Skeletal muscle satellite cell (primary cell): ENCODE data around the gene MCTP2. TPM values are rescaled to one million over a fixed set of nuclear protein-coding genes. Genes with fewer than 3 reads are reported as not detected.

Experiments
- H3K27me3 ChIP-seq: 2 replicates; pipeline ENCODE4 v1.7.0; 2013; ENCODE audit warnings: low read length; ENCODE audit not compliant: control insufficient read depth, insufficient read depth
- H3K36me3 ChIP-seq: 2 replicates; pipeline ENCODE4 v1.7.0; 2013; ENCODE audit warnings: mild to moderate bottlenecking, control low read depth, low read length; ENCODE audit not compliant: insufficient read depth
- H3K4me1 ChIP-seq: 2 replicates; pipeline ENCODE4 v1.7.0; 2013; ENCODE audit warnings: low read length; ENCODE audit not compliant: control insufficient read depth, insufficient read depth
- H3K4me2 ChIP-seq: 2 replicates; pipeline ENCODE4 v1.7.0; 2013; ENCODE audit warnings: mild to moderate bottlenecking, low read length
- H3K4me3 ChIP-seq: 2 replicates; pipeline ENCODE4 v1.7.0; 2013; ENCODE audit warnings: low read length
- H3K9ac ChIP-seq: 2 replicates; pipeline ENCODE4 v1.7.0; 2013; ENCODE audit warnings: mild to moderate bottlenecking, low read depth, low read length, moderate library complexity
- H3K9me3 ChIP-seq: replicated peaks from 2 replicates; pipeline ENCODE4 v1.7.0; 2013; ENCODE audit warnings: mild to moderate bottlenecking, control low read depth, low read length
- total RNA-seq: library from RNA; depleted of rRNA; stranded (reverse); fragments of >200 nt; gene quantifications from 2 replicates; pipeline ENCODE4 v1.2.3, GENCODE V29; 2012; rRNA removed

The MCTP2 gene
- total RNA-seq: under 0.01 and 0.51 TPM in 2 replicates

- Histone ChIP-seq H3K36me3 (no peaks in the 10 kb centered on the region), H3K9me3 (no peaks in the 10 kb centered on the region), H3K9ac (peak within 1 kb of the TSS; percentile 42), H3K4me1 (peaks cover 7% of the 10 kb centered on the region), H3K4me2 (peak within 1 kb of the TSS; percentile 92), H3K27me3 (peaks cover 19% of the 10 kb centered on the region), H3K4me3 (peak within 1 kb of the TSS; percentile 72)
Observed at GRCh38 chr15:94230883-94231722, at the start of gene MCTP2. Gene MCTP2 (plus strand): TSS chr15:94231561. CDS start chr15:94298266, 66,705 bp downstream.

GRCh38 chr15:94182883-94183282, 48.5 kb upstream of the MCTP2 start:
- H3K4me3 ChIP-seq: no peak overlapping the region

GRCh38 chr15:94185547-94186236, 45.7 kb upstream of the MCTP2 start:
- Histone ChIP-seq H3K4me1 (no peaks in the 10 kb centered on the region), H3K9me3 (no peaks in the 10 kb centered on the region), H3K9ac (no peak overlapping the region), H3K4me2 (no peak overlapping the region), H3K36me3 (no peaks in the 10 kb centered on the region), H3K27me3 (no peaks in the 10 kb centered on the region), H3K4me3 (no peak overlapping the region)

More at GRCh38 chr15:94182883-94183282, 48.5 kb upstream of the MCTP2 start:
- Histone ChIP-seq H3K4me2 (no peak overlapping the region), H3K9ac (no peak overlapping the region), H3K36me3 (no peaks in the 10 kb centered on the region), H3K27me3 (no peaks in the 10 kb centered on the region), H3K4me1 (no peaks in the 10 kb centered on the region), H3K9me3 (no peaks in the 10 kb centered on the region)

GRCh38 chr15:94186770-94187331, 44.5 kb upstream of the MCTP2 start:
- no peak overlapping the region for H3K4me3 ChIP-seq
- no peaks in the 10 kb centered on the region for H3K4me1 ChIP-seq
- no peak overlapping the region for H3K4me2 ChIP-seq
- H3K9ac ChIP-seq: no peak overlapping the region
- no peaks in the 10 kb centered on the region for H3K27me3 ChIP-seq
- no peaks in the 10 kb centered on the region for H3K9me3 ChIP-seq
- no peaks in the 10 kb centered on the region for H3K36me3 ChIP-seq

- H3K36me3 ChIP-seq: no peaks in the 10 kb centered on the region
- no peaks in the 10 kb centered on the region for H3K27me3 ChIP-seq
- no peak overlapping the region for H3K9ac ChIP-seq
- no peaks in the 10 kb centered on the region for H3K4me1 ChIP-seq
- no peak overlapping the region for H3K4me3 ChIP-seq
- H3K4me2 ChIP-seq: no peak overlapping the region
- H3K9me3 ChIP-seq: no peaks in the 10 kb centered on the region
Observed at GRCh38 chr15:94193906-94194305, 37.5 kb upstream of the MCTP2 start.

GRCh38 chr15:94196531-94196930, 34.8 kb upstream of the MCTP2 start:
- Histone ChIP-seq H3K9me3 (no peaks in the 10 kb centered on the region), H3K27me3 (no peaks in the 10 kb centered on the region), H3K4me3 (no peak overlapping the region)

GRCh38 chr15:94198633-94199032, 32.7 kb upstream of the MCTP2 start:
- Histone ChIP-seq H3K4me3 (no peak overlapping the region), H3K27me3 (no peaks in the 10 kb centered on the region), H3K4me1 (no peaks in the 10 kb centered on the region), H3K9me3 (no peaks in the 10 kb centered on the region), H3K36me3 (no peaks in the 10 kb centered on the region), H3K9ac (no peak overlapping the region), H3K4me2 (no peak overlapping the region)

More at GRCh38 chr15:94196531-94196930, 34.8 kb upstream of the MCTP2 start:
- Histone ChIP-seq H3K4me2 (no peak overlapping the region), H3K9ac (no peak overlapping the region), H3K4me1 (no peaks in the 10 kb centered on the region), H3K36me3 (no peaks in the 10 kb centered on the region)

GRCh38 chr15:94199725-94200124, 31.6 kb upstream of the MCTP2 start:
- Histone ChIP-seq H3K36me3 (no peaks in the 10 kb centered on the region), H3K9ac (no peak overlapping the region), H3K4me3 (no peak overlapping the region), H3K27me3 (no peaks in the 10 kb centered on the region), H3K4me1 (no peaks in the 10 kb centered on the region), H3K9me3 (no peaks in the 10 kb centered on the region), H3K4me2 (no peak overlapping the region)

- H3K4me2 ChIP-seq: no peak overlapping the region
- H3K4me3 ChIP-seq: no peak overlapping the region
- H3K27me3 ChIP-seq: no peaks in the 10 kb centered on the region
- H3K9ac ChIP-seq: no peak overlapping the region
- no peaks in the 10 kb centered on the region for H3K9me3 ChIP-seq
- no peaks in the 10 kb centered on the region for H3K4me1 ChIP-seq
- no peaks in the 10 kb centered on the region for H3K36me3 ChIP-seq
Observed at GRCh38 chr15:94203306-94203705, 28.1 kb upstream of the MCTP2 start.

- Histone ChIP-seq H3K9ac (no peak overlapping the region), H3K4me3 (no peak overlapping the region), H3K9me3 (no peaks in the 10 kb centered on the region), H3K4me2 (no peak overlapping the region), H3K36me3 (no peaks in the 10 kb centered on the region), H3K4me1 (no peaks in the 10 kb centered on the region), H3K27me3 (no peaks in the 10 kb centered on the region)
Observed at GRCh38 chr15:94205366-94205765, 26.0 kb upstream of the MCTP2 start.

GRCh38 chr15:94206463-94207167, 24.7 kb upstream of the MCTP2 start:
- no peak overlapping the region for H3K9ac ChIP-seq
- H3K9me3 ChIP-seq: no peaks in the 10 kb centered on the region
- H3K4me2 ChIP-seq: no peak overlapping the region
- no peaks in the 10 kb centered on the region for H3K36me3 ChIP-seq
- H3K27me3 ChIP-seq: no peaks in the 10 kb centered on the region
- H3K4me3 ChIP-seq: no peak overlapping the region
- no peaks in the 10 kb centered on the region for H3K4me1 ChIP-seq
